HG02642 (cell line): ENCODE results near the gene CARD6.
"Not testable (repeated sequence)": the region's sequence is repeated elsewhere in the genome, so short reads cannot be mapped to it uniquely, and the experiment has no call there.

Experiments used
- ATAC-seq: cut with Tn5 transposase; IDR thresholded peaks from one replicate; pipeline ENCODE4 v1.9.1; 2021; ENCODE audit warnings: mild to moderate bottlenecking; ENCODE audit not compliant: unreplicated experiment, poor library complexity

The CARD6 gene

DNA sequence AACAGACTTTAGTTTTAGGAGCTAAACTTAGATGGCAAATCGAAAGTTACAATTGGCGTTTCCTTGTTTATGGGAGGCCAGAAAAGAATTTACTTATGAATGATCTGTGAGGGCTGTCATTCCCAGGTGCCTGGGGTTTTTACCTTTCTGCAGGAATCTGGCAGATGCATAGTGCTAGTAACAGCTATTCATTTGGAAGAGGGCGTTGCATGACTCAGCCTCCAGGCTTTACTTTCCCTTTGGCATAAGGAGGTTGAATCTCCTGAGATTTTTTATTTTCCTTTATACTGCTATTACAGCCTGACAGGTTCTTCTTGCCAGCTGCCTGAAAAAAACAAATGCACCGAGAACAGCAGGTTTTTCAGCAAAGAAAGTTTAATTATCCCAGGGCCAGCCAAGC, 30.0 kb downstream of the CARD6 start:
- no peak for ATAC-seq

DNA sequence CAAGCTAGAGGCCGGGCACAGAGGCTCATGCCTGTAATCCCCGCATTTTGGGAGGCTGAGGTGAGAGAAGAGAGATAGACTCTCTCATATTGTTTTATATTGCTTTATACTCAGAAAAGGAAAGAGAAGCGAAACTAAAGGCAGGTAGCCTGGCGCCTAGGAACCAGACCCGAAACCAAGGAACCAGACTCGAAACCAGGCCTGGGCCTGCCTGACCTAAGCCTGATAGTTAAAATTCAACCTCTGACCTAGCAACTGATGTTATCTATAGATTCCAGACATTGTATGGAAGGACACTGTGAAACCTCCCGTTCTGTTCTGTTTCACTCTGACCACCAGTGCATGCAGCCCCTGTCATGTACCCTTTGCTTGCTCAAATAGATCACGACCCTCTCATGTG, 31.1 kb downstream of the CARD6 start:
- not testable (repeated sequence) for ATAC-seq

DNA sequence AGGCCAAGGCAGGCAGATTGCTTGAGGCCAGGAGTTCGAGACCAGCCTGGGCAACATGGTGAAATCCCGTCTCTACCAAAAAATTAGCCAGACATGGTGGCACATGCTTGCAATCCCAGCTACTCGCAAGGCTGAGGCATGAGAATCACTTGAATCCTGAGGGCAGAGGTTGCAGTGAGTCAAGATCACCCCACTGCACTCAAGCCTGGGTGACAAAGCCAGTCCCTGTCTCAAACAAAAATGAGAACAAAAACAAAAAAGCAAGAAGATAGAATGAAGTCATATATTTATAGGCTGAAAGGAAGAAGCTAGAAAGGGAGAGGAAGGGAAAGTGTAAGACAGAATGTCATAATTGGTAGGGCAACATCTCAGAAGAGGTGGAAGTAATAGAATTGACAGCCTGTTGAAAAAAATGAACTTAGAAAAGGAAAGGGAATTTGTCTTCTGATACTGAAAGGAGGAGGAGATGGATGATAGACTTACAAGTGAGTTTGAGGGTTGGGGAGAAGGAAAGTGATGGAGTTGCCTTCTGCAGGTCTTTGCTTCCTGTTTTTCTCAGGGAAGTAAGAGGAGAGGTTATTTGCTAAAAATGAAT, 32.2 kb downstream of the CARD6 start:
- ATAC-seq = no peak

DNA sequence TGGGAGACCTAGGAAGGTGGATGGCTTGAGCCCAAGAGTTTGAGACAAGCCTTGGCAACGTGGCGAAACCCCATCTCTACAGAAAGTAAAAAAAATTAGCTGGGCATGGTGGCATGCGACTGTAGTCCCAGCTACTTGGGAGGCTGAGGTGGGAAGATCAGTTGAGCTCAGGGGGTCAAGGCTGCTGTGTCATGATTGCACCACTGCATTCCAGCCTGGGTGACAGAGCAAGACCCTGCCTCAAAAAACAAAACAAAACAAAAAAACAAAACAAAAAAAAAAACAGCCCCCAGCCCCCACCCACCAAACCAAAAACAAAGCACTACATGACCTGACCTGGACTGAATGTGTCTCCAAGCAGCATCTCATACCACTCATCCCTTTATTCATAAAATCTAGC, 34.8 kb downstream of the CARD6 start:
- no peak for ATAC-seq

DNA sequence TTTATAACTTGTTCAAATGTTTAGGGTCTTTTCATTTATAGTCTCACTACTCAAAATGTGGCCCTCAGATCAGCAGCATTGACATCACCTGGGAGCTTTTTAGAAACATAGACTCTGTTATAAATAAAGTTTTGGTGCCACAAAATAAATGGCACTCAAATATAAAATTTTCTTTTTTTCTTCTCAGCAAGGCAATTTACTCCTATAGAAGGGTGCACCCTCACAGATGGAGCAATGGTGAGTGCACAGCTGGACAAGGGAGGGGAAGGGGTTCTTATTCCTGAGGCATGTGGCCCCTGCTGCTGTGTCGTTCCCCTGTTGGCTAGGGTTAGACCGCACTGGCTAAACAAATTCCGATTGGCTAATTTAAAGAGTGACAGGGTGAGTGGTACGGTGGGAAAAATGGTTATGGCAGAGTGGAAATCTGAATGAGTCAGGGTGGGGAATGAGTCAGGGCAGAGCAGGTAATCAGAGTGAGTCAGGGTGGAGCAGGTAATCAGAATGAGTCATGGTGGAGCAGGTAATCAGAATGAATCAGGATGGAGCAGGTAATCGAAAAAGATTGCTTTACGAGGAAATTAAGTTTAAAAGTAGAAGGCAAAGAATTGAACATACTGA, 36.3 kb downstream of the CARD6 start:
- no peak for ATAC-seq

DNA sequence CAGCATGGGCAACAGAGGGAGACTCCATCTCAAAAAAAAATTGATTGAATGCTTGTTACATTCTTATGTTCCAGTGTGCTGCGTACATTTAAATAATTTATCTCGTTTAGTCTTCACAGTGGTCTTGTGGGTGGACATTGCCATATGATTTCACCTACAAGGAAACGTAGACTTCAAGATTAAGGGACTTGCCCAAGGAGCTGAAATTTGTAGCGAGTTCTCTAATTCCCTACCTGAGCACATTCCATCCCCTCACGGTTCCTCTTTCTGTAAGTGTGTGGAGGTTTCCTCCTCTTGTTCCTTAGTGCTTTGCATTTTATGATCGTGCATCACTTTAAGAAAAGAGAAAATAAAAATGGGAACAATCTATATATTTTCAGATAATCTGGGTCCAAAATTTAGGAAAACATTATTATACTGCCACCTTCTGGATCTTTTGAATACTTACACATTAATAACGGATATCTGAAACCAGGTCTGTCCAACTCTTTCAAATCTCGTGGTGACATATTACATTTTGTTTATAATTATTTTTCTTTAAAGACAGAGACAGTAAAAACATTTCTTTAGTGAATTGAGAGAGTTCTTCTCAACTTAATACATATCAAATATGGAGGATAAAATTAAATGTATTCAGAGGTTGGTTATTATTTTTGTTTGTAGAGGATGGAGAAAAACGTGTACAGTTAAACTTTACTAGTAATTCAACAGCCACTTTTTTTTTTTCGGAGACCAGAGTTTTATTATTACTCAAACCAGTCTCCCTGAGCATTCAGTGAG, 38.2 kb downstream of the CARD6 start:
- ATAC-seq = no peak

DNA sequence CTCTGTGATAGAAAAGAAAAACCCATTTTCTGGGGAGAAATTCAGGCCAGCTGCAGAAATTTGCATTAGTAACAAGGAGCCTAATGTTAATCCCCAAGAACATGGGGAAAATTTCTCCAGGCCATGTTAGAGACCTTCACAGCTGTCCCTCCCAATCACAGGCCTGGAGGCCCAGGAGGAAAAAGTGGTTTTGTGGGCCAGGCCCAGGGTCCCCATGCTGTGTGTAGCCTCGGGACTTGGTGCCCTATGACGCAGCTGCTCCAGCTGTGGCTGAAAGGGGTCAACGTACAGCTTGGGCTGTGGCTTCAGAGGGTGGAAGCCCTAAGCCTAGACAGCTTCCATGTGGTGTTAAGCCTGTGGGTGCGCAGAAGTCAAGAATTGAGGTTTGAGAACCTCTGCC, 41.1 kb downstream of the CARD6 start:
- no peak for ATAC-seq

DNA sequence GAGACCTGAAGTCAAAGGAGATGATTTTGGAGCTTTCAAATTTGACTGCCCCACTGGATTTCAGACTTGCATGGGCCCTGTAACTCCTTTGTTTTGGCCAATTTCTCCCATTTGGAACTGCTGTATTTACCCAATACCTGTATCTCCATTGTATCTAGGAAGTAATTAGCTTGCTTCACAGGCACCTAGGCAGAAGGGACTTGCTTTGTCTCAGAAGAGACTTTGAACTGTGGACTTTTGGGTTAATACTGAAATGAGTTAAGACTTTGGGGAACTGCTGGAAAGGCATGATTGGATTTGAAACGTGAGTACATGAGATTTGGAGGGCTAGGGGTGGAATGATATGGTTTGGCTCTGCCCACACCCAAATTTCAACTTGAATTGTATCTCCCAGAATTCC, 41.9 kb downstream of the CARD6 start:
- not testable (repeated sequence) for ATAC-seq

DNA sequence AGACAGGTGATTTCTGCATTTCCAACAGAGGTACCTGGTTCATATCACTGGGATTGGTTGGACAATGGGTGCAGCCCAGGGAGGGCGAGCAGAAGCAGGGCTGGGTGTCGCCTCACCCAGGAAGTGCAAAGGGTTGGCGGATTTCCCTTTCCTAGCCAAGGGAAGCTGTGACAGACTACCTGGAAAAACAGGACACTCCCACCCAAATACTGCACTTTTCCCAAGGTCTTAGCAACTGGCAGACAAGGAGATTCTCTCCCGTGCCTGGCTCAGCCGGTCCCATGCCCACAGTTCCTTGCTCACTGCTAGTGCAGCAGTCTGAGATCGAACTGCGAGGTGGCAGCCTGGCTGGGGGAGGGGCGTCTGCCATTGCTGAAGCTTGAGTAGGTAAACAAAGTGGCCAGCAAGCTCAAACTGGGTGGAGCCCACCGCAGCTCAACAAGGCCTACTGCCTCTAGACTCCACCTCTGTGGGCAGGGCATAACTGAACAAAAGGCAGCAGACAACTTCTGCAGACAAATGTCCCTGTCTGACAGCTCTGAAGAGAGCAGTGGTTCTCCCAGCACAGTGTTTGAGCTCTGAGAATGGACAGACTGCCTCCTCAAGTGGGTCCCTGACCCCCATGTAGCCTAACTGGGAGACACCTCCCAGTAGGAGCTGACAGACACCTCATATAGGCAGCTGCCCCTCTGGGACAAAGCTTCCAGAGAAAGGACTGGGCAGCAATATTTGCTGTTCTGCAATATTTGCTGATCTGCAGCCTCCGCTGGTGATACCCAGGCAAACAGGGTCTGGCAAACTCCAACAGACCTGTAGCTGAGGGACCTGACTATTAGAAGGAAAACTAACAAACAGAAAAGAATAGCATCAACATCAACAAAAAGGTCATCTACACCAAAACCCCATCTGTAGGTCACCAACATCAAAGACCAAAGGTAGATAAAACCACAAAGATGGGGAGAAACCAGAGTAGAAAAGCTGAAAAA, 54.6 kb downstream of the CARD6 start:
- not testable (repeated sequence) for ATAC-seq

DNA sequence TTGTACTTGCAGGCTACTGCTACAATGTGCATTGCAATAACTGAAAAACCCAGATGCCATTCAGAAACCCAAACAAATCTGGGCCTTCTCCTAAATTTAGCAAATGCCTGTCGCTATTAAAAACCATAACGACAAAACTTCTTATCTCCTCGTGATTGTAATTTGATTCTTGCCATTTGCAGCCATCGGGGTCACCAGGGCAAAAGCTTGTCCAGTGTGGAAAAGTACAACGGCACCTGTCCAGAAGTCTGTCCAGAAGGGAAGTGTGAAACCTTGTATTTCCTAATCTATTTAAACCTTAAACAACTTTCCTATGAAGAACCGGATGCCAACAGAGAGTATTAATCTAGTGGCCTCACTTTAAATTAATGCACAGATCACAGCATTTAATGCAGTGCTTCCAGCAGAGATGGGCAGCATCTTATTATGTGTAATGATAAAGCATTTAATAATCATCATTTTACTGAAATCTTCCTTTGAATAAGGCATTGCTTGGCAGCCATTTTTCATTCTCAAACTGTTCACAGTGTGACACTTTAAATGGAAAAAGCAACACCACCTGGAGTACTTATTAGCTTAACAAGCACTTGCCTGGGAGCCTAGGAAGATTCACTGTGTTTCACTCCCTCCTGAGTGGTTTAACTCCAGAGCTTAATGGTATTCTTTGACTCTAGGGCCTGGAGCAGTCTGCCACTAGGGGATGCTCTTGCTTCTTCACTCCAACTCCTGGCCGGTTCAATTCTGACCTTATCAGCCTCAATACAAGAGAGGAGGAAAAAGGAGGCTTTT, 63.2 kb downstream of the CARD6 start:
- peak; percentile 90 for ATAC-seq

DNA sequence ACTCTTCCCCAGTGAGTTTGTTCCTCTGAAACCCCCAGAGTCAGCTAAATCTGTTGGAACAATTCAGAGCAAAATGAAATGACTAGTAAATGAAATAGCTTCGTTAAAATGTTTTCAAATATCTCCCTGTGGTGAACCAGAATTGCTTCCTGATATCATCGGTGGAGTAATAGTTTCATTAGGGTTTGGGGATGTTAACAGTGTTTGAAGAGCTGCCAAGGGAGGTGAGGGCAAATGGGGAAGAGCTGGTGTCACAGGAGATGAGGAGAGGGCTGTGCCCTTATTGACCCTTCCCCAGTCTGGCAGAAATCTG, 63.8 kb downstream of the CARD6 start:
- no peak for ATAC-seq

DNA sequence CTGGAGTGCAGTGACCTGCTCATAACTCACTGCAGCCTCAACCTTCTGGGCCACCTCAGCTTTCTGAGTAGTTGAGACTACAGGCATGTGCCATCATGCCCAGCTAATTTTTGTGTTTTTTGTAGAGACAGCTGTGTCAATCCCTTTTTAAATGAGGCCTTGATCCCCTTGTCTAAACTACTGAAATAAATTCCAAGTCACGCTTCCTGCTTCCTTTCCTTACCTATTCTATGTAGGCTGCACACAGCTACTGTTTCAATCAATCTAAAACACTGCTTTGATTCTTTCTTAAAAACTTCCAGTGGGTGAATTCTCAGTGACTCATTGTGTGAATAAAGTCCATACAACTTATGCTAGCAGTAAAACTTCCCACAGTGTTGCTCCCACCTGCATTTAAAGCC, 65.2 kb downstream of the CARD6 start:
- ATAC-seq = no peak

DNA sequence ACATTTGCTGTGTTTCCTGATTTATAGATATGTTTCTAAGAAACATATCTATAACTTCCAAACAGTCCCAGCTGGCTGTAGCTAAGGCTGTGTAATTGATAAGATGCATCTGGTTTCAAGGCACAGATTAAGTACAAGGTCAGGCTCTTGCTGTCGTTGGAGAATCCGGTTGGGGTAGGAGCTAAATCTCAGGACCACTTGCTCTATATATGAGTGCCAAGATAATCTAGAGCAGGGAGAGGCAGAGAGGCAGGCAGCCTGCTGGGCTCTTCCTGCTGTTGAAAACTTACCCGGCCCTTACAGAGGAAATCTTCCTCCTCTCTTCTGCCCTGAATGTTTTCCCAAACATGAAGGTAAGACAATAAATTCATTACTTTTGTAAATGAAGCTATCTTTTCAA, 68.1 kb downstream of the CARD6 start, which contains the start of gene C7:
TSS of gene C7 (plus strand) at position 234 of the 400 bp plus-strand sequence. CDS start at position 348, 114 bp downstream.
- ATAC-seq = no peak

DNA sequence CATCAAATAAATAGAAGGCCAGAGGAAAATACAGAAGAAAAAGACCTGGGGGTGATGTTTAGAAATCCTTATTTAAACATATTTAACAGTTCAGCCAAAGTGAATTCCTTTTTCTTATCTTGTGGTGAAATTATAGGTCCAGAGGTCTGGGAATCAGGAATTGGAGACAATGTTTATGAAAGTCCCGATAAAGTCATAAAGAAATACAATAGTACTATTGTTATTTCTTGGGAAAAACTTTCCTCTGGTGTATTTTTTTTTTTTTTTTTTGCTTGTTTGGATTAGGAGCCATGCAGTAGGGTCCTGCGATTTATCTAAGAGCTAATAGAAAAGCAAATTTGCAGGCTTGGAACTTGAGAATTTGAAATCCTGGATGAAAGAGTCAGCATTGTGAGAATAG, 68.6 kb downstream of the CARD6 start:
- ATAC-seq = no peak
